Heart right ventricle (tissue), 16 donors: Measurements from ENCODE around the gene ABI2. TPM values are rescaled to one million over a fixed set of nuclear protein-coding genes. Genes with fewer than 3 reads are reported as not detected.

Experiments used
- ATAC-seq, 8 donors: fragments of 200-7000 bp; cut with Tn5 transposase; one replicate each; pipeline ENCODE4 v1.9.1; 2020; ENCODE audit warnings: mild to moderate bottlenecking in 8 of 8, moderate library complexity in 8 of 8, moderate number of reproducible peaks in 1 of 8
- DNase-seq, 2 donors: peaks; one replicate each; pipeline ENCODE4 v3.0.0-alpha.2; 2020
- H3K27ac ChIP-seq, 10 donors: fragments of 200-600 bp; sonication (generic) in 2 of 10; one replicate each; pipeline versions ENCODE4 v1.5.0 to v1.8.0; 2020 to 2022; ENCODE audit warnings: mild to moderate bottlenecking in 3 of 10
- H3K27me3 ChIP-seq, 7 donors: fragments of 200-600 bp; one replicate each; pipeline ENCODE4 v1.8.0; 2021 to 2022; ENCODE audit warnings: mild to moderate bottlenecking in 2 of 7
- H3K36me3 ChIP-seq, 9 donors: fragments of 200-600 bp; sonication (generic) in 1 of 9; one replicate each; pipeline versions ENCODE4 v1.5.0 to v1.8.0; 2020 to 2022; ENCODE audit warnings: mild to moderate bottlenecking in 2 of 9
- H3K4me1 ChIP-seq, 9 donors: fragments of 200-600 bp; sonication (generic) in 1 of 9; one replicate each; pipeline versions ENCODE4 v1.5.0 to v1.8.0; 2020 to 2022; ENCODE audit warnings: mild to moderate bottlenecking in 4 of 9
- H3K4me3 ChIP-seq, 10 donors: fragments of 200-600 bp; sonication (generic) in 2 of 10; one replicate each; pipeline versions ENCODE4 v1.5.0 to v1.8.0; 2020 to 2022; ENCODE audit warnings: mild to moderate bottlenecking in 7 of 10, moderate library complexity in 2 of 10
- H3K9me3 ChIP-seq, 11 donors: fragments of 200-600 bp in 10 of 11; sonication (generic) in 2 of 11; one replicate each; pipeline versions ENCODE4 v1.5.0 to v1.8.0; 2013 to 2022; ENCODE audit warnings: mild to moderate bottlenecking in 2 of 11, control low read depth in 1 of 11, moderate library complexity in 1 of 11
- WGBS, 2 donors: extraction: QIAGEN DNeasy Blood & Tissue Kit; methylation state at CpG; one replicate each; pipeline ENCODE4 v1.1.7; 2013; ENCODE audit warnings: inconsistent platforms in 1 of 2; 5-methylcytosine and 5-hydroxymethylcytosine counted together
- intact Hi-C, 10 donors: fragments of 100-400 bp; cut with DNase I; formaldehyde crosslinking; loops; one replicate each; pipeline versions ENCODE4 v1.11.1 to v1.14.2; 2022
- polyA plus RNA-seq, 2 donors: library from polyadenylated mRNA; stranded (reverse); fragments of 200-250 nt; gene quantifications; one replicate each; pipeline ENCODE4 v1.2.3, GENCODE V29; 2013
- total RNA-seq, 10 donors: library from RNA; stranded (reverse); fragmentation: NEBNext Ultra II Directional in 3 of 10; extraction: Animal tissue kit (Norgen Biotek cat#: 25700) in 3 of 10; gene quantifications; one replicate each; pipeline versions ENCODE4 v1.2.1 to v1.2.4, GENCODE V29; 2021 to 2023
- TF ChIP-seq, protein P1 (sequence below), 9 donors: fragments of 200-600 bp; sonication (generic) in 2 of 9; IDR thresholded peaks; one replicate each; pipeline versions ENCODE4 v1.5.0 to v1.8.0; 2021 to 2022; ENCODE audit warnings: antibody characterized with exemption in 9 of 9, mild to moderate bottlenecking in 5 of 9, moderate library complexity in 1 of 9
- donor health status: Arrhythmogenic right ventricular cardiomyopathy.
- donor health status: ischemic (EF 13 %, LVEDD 7.1; RV severe dilation, severe dysfunction).
- donor health status: healthy with polysubstance abuse.
- donor health status: DM: no; HTN: yes; CAD: no.
- donor health status: DM: no; HTN: no; CAD: no.
- donor health status: ischemic (EF 25% LVEDD 6.9; RV normal size, moderate dysfunction).
- donor health status: ischemic (EF 25% LVEDD 5.7; RV mildly dilated, moderate dysfunction).
- donor health status: healthy.
- donor health status: DM: yes; HTN: yes; CAD: no.
- donor health status: Ischemic cardiomyopathy.
- donor health status: ischemic (EF 35%, LVEDD 5.7; RV mildly dilated, moderate dysfunction).
- donor health status: nonischemic (EF 11% LVEDD 7.7; RV severe dilation, severe dysfunction).
- donor health status: DM: yes; HTN: yes; CAD: no.
- donor health status: PGD.
- donor health status: ischemic (EF 29% LVEDD 5.4; RV normal size, mild dysfunction).
- donor health status: nonischemic (EF 23%, LVEDD 6.1; RV moderate dilation, normal function).

Gene ABI2
- total and polyA plus RNA-seq, 12 donors: 12.9 to 76.8 (median 55.7) TPM

- H3K27me3 ChIP-seq: no peaks in the 10 kb centered on the region
- WGBS, 2 donors: 98 to 100% methylated on average over 1 of the region's 1 CpG
- no peak overlapping the region for H3K27ac ChIP-seq
- peaks cover 0 to 34% (median 15%) of the 10 kb centered on the region in 9 donors for H3K4me1 ChIP-seq
- H3K4me3 ChIP-seq: no peak overlapping the region
- no peaks in the 10 kb centered on the region for H3K9me3 ChIP-seq
- intact Hi-C loops: loop anchor here in 4 of 10 donors (5.0 to 10.0 kb wide), 6 partner anchors 127 to 363 kb away; partner anchors contain the start of genes ABI2 (in 1 of the 4) and CYP20A1 (in 1 of the 4)
- peaks cover 0 to 98% (median 9%) of the 10 kb centered on the region in 9 donors for H3K36me3 ChIP-seq
- ATAC-seq: peak in 1 of 8 donors; percentile 45
- no peak for DNase-seq
- TF ChIP-seq, protein P1, sequence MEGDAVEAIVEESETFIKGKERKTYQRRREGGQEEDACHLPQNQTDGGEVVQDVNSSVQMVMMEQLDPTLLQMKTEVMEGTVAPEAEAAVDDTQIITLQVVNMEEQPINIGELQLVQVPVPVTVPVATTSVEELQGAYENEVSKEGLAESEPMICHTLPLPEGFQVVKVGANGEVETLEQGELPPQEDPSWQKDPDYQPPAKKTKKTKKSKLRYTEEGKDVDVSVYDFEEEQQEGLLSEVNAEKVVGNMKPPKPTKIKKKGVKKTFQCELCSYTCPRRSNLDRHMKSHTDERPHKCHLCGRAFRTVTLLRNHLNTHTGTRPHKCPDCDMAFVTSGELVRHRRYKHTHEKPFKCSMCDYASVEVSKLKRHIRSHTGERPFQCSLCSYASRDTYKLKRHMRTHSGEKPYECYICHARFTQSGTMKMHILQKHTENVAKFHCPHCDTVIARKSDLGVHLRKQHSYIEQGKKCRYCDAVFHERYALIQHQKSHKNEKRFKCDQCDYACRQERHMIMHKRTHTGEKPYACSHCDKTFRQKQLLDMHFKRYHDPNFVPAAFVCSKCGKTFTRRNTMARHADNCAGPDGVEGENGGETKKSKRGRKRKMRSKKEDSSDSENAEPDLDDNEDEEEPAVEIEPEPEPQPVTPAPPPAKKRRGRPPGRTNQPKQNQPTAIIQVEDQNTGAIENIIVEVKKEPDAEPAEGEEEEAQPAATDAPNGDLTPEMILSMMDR (IDR thresholded peaks at IDR 0.05): no peak
Observed at GRCh38 chr2:203451689-203452088, 123.5 kb downstream of the ABI2 start.

- TF ChIP-seq, protein P1 (IDR thresholded peaks at IDR 0.05): peak; percentile 29 to 88 (median 75)
- no peaks in the 10 kb centered on the region for H3K27me3 ChIP-seq
- no peaks in the 10 kb centered on the region for H3K9me3 ChIP-seq
- peak; percentile 44 to 75 (median 68) for ATAC-seq
- intact Hi-C loops: loop anchor here in 4 of 10 donors (5.0 to 10.0 kb wide), 6 partner anchors 129 to 361 kb away; partner anchors contain the start of genes ABI2 (in 1 of the 4) and CYP20A1 (in 1 of the 4)
- H3K4me3 ChIP-seq: no peak overlapping the region
- peak overlapping the region in 2 of 10 donors; percentile 14 to 26 for H3K27ac ChIP-seq
- 6 to 16% methylated on average over 1 of the region's 1 CpG for WGBS, 2 donors
- H3K4me1 ChIP-seq: peaks cover 0 to 34% (median 15%) of the 10 kb centered on the region in 9 donors
- peaks cover 0 to 98% (median 10%) of the 10 kb centered on the region in 9 donors for H3K36me3 ChIP-seq
- DNase-seq: peak in 1 of 2 donors; percentile 36
Observed at GRCh38 chr2:203453858-203454451, 125.8 kb downstream of the ABI2 start.

GRCh38 chr2:203455209-203455608, 127.0 kb downstream of the ABI2 start:
- peaks cover 0 to 34% (median 15%) of the 10 kb centered on the region in 9 donors for H3K4me1 ChIP-seq
- no peak overlapping the region for H3K4me3 ChIP-seq
- no peaks in the 10 kb centered on the region for H3K9me3 ChIP-seq
- TF ChIP-seq, protein P1 (IDR thresholded peaks at IDR 0.05): no peak
- no peaks in the 10 kb centered on the region for H3K27me3 ChIP-seq
- no peak for ATAC-seq
- H3K27ac ChIP-seq: peak overlapping the region in 1 of 10 donors; percentile 30
- DNase-seq: no peak
- intact Hi-C loops: loop anchor here in 4 of 10 donors (10.0 kb wide), 4 partner anchors 130 to 360 kb away; partner anchors contain the start of genes ABI2 (in 1 of the 4) and CYP20A1 (in 1 of the 4)
- 50 to 73% methylated on average over 3 of the region's 3 CpGs for WGBS, 2 donors
- H3K36me3 ChIP-seq: peaks cover 0 to 98% (median 19%) of the 10 kb centered on the region in 9 donors

- ATAC-seq (no peak), DNase-seq (no peak)
- Histone ChIP-seq H3K4me1 (peaks cover 0 to 12% (median 0%) of the 10 kb centered on the region in 9 donors), H3K36me3 (peaks cover 0 to 77% (median 19%) of the 10 kb centered on the region in 9 donors), H3K4me3 (no peak overlapping the region), H3K27me3 (no peaks in the 10 kb centered on the region), H3K9me3 (no peaks in the 10 kb centered on the region), H3K27ac (no peak overlapping the region)
- intact Hi-C loops: no loop called here
- TF ChIP-seq, protein P1 (IDR thresholded peaks at IDR 0.05): no peak
Observed at GRCh38 chr2:203461746-203462145, 133.6 kb downstream of the ABI2 start.
